ENCODE measurements around the gene SCCPDH.

DNA sequence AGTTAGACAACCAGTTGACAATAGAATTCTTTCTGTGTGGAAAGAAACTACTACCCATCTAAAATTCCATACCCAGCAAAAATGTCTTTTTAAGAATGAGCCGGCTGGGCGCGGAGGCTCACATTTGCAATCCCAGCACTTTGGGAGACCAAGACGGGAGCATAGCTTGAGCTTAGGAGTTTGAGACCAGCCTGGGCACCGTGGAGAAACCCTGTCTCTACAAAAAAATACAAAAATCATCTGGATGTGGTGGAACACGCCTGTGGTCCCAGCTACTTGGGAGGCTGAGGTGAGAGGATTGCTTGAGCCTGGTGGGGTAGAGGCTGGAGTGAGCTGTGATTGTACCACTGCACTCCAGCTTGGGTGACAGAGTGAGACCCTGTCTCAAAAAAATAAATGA, 79.2 kb downstream of the SCCPDH start:
- TF ChIP-seq, protein P1, sequence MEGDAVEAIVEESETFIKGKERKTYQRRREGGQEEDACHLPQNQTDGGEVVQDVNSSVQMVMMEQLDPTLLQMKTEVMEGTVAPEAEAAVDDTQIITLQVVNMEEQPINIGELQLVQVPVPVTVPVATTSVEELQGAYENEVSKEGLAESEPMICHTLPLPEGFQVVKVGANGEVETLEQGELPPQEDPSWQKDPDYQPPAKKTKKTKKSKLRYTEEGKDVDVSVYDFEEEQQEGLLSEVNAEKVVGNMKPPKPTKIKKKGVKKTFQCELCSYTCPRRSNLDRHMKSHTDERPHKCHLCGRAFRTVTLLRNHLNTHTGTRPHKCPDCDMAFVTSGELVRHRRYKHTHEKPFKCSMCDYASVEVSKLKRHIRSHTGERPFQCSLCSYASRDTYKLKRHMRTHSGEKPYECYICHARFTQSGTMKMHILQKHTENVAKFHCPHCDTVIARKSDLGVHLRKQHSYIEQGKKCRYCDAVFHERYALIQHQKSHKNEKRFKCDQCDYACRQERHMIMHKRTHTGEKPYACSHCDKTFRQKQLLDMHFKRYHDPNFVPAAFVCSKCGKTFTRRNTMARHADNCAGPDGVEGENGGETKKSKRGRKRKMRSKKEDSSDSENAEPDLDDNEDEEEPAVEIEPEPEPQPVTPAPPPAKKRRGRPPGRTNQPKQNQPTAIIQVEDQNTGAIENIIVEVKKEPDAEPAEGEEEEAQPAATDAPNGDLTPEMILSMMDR (tag by site-specific recombination; IDR thresholded peaks at IDR 0.05) = no peak
- TF ChIP-seq ZNF426 (tag by site-specific recombination; IDR thresholded peaks at IDR 0.05) (no peak), ZNF433 (tag by site-specific recombination; IDR thresholded peaks at IDR 0.05; ENCODE audit: low read depth) (no peak), ZBTB20 (tag by site-specific recombination; IDR thresholded peaks at IDR 0.05) (no peak), ZNF10 (tag by site-specific recombination; IDR thresholded peaks at IDR 0.05) (no peak), ZNF792 (tag by site-specific recombination; IDR thresholded peaks at IDR 0.05) (no peak)
- TF ChIP-seq, protein P2, sequence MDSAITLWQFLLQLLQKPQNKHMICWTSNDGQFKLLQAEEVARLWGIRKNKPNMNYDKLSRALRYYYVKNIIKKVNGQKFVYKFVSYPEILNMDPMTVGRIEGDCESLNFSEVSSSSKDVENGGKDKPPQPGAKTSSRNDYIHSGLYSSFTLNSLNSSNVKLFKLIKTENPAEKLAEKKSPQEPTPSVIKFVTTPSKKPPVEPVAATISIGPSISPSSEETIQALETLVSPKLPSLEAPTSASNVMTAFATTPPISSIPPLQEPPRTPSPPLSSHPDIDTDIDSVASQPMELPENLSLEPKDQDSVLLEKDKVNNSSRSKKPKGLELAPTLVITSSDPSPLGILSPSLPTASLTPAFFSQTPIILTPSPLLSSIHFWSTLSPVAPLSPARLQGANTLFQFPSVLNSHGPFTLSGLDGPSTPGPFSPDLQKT (IDR thresholded peaks at IDR 0.05; ENCODE audit: borderline replicate concordance, low read depth, low read length) = no peak

All from HEK293 (cell line).